SK-N-SH treated with all-trans-retinoic acid at 6 μM for 48 hours (cell line): Measurements from ENCODE around the gene WDR91.

ENCODE experiments used
- ATAC-seq: fragments of 200-7000 bp; cut with Tn5 transposase; 3 replicates; pipeline ENCODE4 v1.9.1; 2020; ENCODE audit warnings: mild to moderate bottlenecking, moderate library complexity
- ARNTL ChIP-seq: fragments of 450-650 bp; formaldehyde crosslinking; IDR thresholded peaks from 2 replicates; pipeline ENCODE4 v1.5.0; 2020; ENCODE audit warnings: low read depth, mild to moderate bottlenecking, moderate library complexity, borderline replicate concordance
- BACH2 ChIP-seq: fragments of 250-450 bp; sonication (Bioruptor Pico); IDR thresholded peaks from 2 replicates; pipeline ENCODE4 v1.9.0; 2021; ENCODE audit warnings: mild to moderate bottlenecking, borderline replicate concordance
- CSDC2 ChIP-seq: fragments of 250-450 bp; sonication (Bioruptor Pico); IDR thresholded peaks from 2 replicates; pipeline ENCODE4 v1.5.0; 2020; ENCODE audit warnings: mild to moderate bottlenecking, moderate library complexity
- ESRRG ChIP-seq: fragments of 250-450 bp; sonication (Bioruptor Pico); IDR thresholded peaks from 2 replicates; pipeline ENCODE4 v1.6.1; 2021; ENCODE audit warnings: mild to moderate bottlenecking
- GLIS3 ChIP-seq: fragments of 250-450 bp; sonication (Bioruptor Pico); IDR thresholded peaks from 2 replicates; pipeline ENCODE4 v1.5.0; 2020; ENCODE audit warnings: mild to moderate bottlenecking, moderate library complexity
- OSR1 ChIP-seq: fragments of 250-450 bp; sonication (Bioruptor Pico); IDR thresholded peaks from 2 replicates; pipeline ENCODE4 v1.8.0; 2022; ENCODE audit warnings: moderate library complexity, mild to moderate bottlenecking, inconsistent platforms
- PATZ1 ChIP-seq: fragments of 250-450 bp; sonication (Bioruptor Pico); IDR thresholded peaks from 2 replicates; pipeline ENCODE4 v1.8.0; 2020; ENCODE audit warnings: mild to moderate bottlenecking, moderate library complexity, borderline replicate concordance
- POU6F1 ChIP-seq: fragments of 250-450 bp; sonication (Bioruptor Pico); IDR thresholded peaks from 2 replicates; pipeline ENCODE4 v1.8.0; 2021; ENCODE audit warnings: low read depth, mild to moderate bottlenecking, moderate library complexity, borderline replicate concordance
- PPARA ChIP-seq: fragments of 250-450 bp; sonication (Bioruptor Pico); IDR thresholded peaks from 2 replicates; pipeline ENCODE4 v1.5.0; 2020; ENCODE audit warnings: mild to moderate bottlenecking, borderline replicate concordance
- RARB ChIP-seq: fragments of 250-450 bp; sonication (Bioruptor Pico); IDR thresholded peaks from 2 replicates; pipeline ENCODE4 v1.8.0; 2021; ENCODE audit warnings: mild to moderate bottlenecking, moderate library complexity
- SNAI2 ChIP-seq: fragments of 250-450 bp; sonication (Bioruptor Pico); IDR thresholded peaks from 2 replicates; pipeline ENCODE4 v1.5.0; 2020; ENCODE audit warnings: mild to moderate bottlenecking, moderate library complexity
- TCF4 ChIP-seq: fragments of 250-450 bp; sonication (Bioruptor Pico); IDR thresholded peaks from 2 replicates; pipeline ENCODE4 v1.8.0; 2021; ENCODE audit warnings: mild to moderate bottlenecking, moderate library complexity, borderline replicate concordance
- TOX ChIP-seq: fragments of 250-450 bp; sonication (Bioruptor Pico); IDR thresholded peaks from 2 replicates; pipeline ENCODE4 v1.8.0; 2021; ENCODE audit warnings: mild to moderate bottlenecking, moderate library complexity, borderline replicate concordance
- TSHZ2 ChIP-seq: fragments of 250-450 bp; sonication (Bioruptor Pico); IDR thresholded peaks from 2 replicates; pipeline ENCODE4 v1.5.0; 2020; ENCODE audit warnings: mild to moderate bottlenecking, moderate library complexity
- ZC3H10 ChIP-seq: fragments of 250-450 bp; sonication (Bioruptor Pico); IDR thresholded peaks from 2 replicates; pipeline ENCODE4 v1.5.1; 2021; ENCODE audit warnings: mild to moderate bottlenecking, moderate library complexity
- ZFP3 ChIP-seq: fragments of 250-450 bp; sonication (Bioruptor Pico); IDR thresholded peaks from 2 replicates; pipeline ENCODE4 v1.5.0; 2020; ENCODE audit warnings: mild to moderate bottlenecking, moderate library complexity
- ZFP30 ChIP-seq: fragments of 450-650 bp; formaldehyde crosslinking; IDR thresholded peaks from 2 replicates; pipeline ENCODE4 v1.5.0; 2022; ENCODE audit warnings: mild to moderate bottlenecking, moderate library complexity
- ZNF70 ChIP-seq: fragments of 450-650 bp; formaldehyde crosslinking; IDR thresholded peaks from 2 replicates; pipeline ENCODE4 v1.5.0; 2020; ENCODE audit warnings: mild to moderate bottlenecking, moderate library complexity
- ZNF8 ChIP-seq: fragments of 450-650 bp; formaldehyde crosslinking; IDR thresholded peaks from 2 replicates; pipeline ENCODE4 v1.5.0; 2020; ENCODE audit warnings: mild to moderate bottlenecking, moderate library complexity
- TF ChIP-seq, protein P1 (sequence below): fragments of 250-450 bp; sonication (Bioruptor Pico); IDR thresholded peaks from 2 replicates; pipeline ENCODE4 v1.5.1; 2020; ENCODE audit warnings: low read depth, mild to moderate bottlenecking, moderate library complexity

Gene WDR91

DNA sequence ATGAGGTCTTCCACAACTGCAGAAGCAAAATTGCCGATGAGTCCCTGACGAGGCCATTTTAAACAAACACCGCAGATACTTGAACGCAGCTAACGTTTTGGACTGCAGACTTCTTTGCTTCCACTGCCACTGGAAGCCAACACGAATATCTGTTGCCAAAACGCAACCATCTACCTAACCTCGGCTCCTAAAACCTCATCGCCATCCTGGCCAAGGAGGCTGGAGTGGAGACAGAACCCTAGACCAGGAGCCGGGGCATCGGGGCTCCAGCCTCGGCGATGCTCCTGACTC, 493 bp downstream of the WDR91 start:
- no peak for TF ChIP-seq ZFP3 (CRISPR knock-in tag)
- peak; percentile 39 for ATAC-seq

GRCh38 chr7:135209225-135209834, 2.0 kb downstream of the WDR91 start:
- ATAC-seq = no peak
- TF ChIP-seq ZNF70 (no peak), OSR1 (CRISPR knock-in tag) (no peak), RARB (CRISPR knock-in tag) (no peak), BACH2 (CRISPR knock-in tag) (no peak), ZFP3 (CRISPR knock-in tag) (no peak), ARNTL (CRISPR knock-in tag) (no peak), SNAI2 (CRISPR knock-in tag) (no peak), TSHZ2 (no peak), PATZ1 (CRISPR knock-in tag) (no peak), ZFP30 (CRISPR knock-in tag) (no peak), TOX (CRISPR knock-in tag) (no peak), ESRRG (no peak), POU6F1 (CRISPR knock-in tag) (no peak), GLIS3 (CRISPR knock-in tag) (no peak), TCF4 (no peak), ZNF8 (CRISPR knock-in tag) (no peak), CSDC2 (CRISPR knock-in tag) (no peak), ZC3H10 (CRISPR knock-in tag) (no peak), PPARA (CRISPR knock-in tag) (no peak)
- TF ChIP-seq, protein P1, sequence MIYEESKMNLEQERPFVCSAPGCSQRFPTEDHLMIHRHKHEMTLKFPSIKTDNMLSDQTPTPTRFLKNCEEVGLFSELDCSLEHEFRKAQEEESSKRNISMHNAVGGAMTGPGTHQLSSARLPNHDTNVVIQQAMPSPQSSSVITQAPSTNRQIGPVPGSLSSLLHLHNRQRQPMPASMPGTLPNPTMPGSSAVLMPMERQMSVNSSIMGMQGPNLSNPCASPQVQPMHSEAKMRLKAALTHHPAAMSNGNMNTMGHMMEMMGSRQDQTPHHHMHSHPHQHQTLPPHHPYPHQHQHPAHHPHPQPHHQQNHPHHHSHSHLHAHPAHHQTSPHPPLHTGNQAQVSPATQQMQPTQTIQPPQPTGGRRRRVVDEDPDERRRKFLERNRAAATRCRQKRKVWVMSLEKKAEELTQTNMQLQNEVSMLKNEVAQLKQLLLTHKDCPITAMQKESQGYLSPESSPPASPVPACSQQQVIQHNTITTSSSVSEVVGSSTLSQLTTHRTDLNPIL = no peak

- ATAC-seq = no peak
- TF ChIP-seq, protein P1 = no peak
- TF ChIP-seq ZNF70 (no peak), OSR1 (CRISPR knock-in tag) (no peak), ESRRG (no peak), SNAI2 (CRISPR knock-in tag) (no peak), TCF4 (no peak), ZNF8 (CRISPR knock-in tag) (no peak), ZC3H10 (CRISPR knock-in tag) (no peak), RARB (CRISPR knock-in tag) (no peak), CSDC2 (CRISPR knock-in tag) (no peak)
- TF ChIP-seq, all 23 proteins: peak for 0
Observed at GRCh38 chr7:135208102-135208793, 3.1 kb downstream of the WDR91 start.
